ENCODE results near the gene PBX3. TPM values are rescaled to one million over a fixed set of nuclear protein-coding genes. Genes with fewer than 3 reads are reported as not detected.

The PBX3 gene
- polyA plus RNA-seq, 3 donors from 2014 or later, result 5.7 to 7.0 (median 6.2) TPM

DNA sequence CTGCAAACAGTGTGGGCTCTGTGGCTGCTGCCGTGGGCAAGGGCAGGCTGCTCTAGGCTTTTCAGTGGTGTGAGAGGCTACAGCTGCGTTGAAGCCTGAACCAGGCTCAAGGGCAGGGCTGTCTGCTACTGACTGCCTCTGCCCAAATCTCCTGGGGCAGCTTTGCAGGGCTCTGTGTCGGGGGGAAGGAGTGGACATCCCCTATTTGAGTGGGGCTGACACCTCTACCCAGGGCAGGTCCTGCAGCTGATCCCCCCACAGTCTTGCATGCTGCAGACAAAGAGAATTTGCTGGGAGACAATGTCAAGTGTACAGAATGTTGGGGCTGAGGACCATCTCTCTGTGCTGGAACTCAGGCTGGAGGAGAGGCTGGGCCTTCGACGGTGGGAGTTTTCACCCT, 240.2 kb downstream of the PBX3 start:
- Mint-ChIP-seq H3K4me3 (no peak overlapping the region), H3K27ac (no peak overlapping the region), H3K4me1 (no peaks in the 10 kb centered on the region), H3K36me3 (no peaks in the 10 kb centered on the region), H3K9me3 (no peaks in the 10 kb centered on the region), H3K27me3 (ENCODE audit: low read depth in 3 of 3) (peaks cover 0 to 7% (median 0%) of the 10 kb centered on the region in 3 donors)
- DNase-seq, result no peak

DNA sequence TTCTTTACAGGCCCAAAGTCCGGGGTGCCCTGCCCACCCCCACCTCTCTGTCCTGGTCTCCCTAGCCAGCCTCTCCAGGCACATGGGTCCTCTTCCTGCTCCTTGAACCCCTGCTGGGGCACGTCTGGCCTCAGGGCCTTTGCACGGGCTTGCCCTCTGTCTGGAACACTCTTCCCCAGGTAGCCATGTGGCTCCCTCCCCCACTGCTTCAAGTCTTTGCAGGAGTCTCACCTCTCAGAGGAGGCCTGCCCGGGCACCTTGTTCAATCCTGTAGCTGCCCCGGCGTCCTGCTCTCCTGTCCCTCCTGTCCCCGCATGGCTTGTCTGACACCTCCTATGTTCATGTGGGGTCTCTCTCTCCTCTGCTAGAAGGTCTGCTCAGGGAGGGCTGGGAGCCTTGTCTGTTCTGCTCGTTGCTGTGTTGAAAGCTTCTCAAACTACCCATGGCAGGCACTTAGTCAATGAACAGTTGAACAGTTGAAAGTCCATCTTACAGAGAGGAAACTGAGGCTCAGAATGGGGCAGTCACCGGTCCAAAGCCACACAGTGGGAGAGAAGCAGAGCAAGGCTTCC, 241.4 kb downstream of the PBX3 start:
- DNase-seq, result no peak
- H3K27ac Mint-ChIP-seq, result no peak overlapping the region
- H3K9me3 Mint-ChIP-seq, result no peaks in the 10 kb centered on the region

DNA sequence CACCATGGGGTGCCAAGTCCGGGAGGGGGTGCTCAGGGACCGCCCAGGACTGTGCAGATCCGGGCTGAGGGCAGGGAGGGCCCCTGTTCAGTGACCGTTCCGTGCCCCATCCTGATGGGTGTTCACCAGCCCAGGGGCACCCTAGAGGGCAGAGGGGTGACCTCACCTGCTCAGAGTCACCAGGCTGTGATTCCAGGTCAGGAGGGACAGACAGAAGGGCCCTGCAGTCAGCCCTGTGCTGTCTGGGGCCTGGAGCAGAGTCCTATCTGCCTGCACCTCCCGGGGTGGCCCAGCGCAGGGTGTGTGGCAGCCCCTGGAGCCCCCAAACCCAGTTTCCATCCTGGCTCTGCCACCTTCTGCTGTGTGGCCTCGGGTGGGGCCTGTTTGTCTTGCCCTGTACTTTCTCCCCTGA, 241.9 kb downstream of the PBX3 start:
- Mint-ChIP-seq H3K36me3 (no peaks in the 10 kb centered on the region), H3K4me3 (no peak overlapping the region), H3K27ac (no peak overlapping the region), H3K4me1 (no peaks in the 10 kb centered on the region), H3K27me3 (ENCODE audit: low read depth in 3 of 3) (peaks cover 0 to 8% (median 0%) of the 10 kb centered on the region in 3 donors), H3K9me3 (no peaks in the 10 kb centered on the region)
- no peak for DNase-seq

More for the DNA sequence above, 241.4 kb downstream of the PBX3 start:
- Mint-ChIP-seq H3K4me1 (no peaks in the 10 kb centered on the region), H3K36me3 (no peaks in the 10 kb centered on the region), H3K27me3 (ENCODE audit: low read depth in 3 of 3) (peaks cover 0 to 8% (median 0%) of the 10 kb centered on the region in 3 donors), H3K4me3 (no peak overlapping the region)

DNA sequence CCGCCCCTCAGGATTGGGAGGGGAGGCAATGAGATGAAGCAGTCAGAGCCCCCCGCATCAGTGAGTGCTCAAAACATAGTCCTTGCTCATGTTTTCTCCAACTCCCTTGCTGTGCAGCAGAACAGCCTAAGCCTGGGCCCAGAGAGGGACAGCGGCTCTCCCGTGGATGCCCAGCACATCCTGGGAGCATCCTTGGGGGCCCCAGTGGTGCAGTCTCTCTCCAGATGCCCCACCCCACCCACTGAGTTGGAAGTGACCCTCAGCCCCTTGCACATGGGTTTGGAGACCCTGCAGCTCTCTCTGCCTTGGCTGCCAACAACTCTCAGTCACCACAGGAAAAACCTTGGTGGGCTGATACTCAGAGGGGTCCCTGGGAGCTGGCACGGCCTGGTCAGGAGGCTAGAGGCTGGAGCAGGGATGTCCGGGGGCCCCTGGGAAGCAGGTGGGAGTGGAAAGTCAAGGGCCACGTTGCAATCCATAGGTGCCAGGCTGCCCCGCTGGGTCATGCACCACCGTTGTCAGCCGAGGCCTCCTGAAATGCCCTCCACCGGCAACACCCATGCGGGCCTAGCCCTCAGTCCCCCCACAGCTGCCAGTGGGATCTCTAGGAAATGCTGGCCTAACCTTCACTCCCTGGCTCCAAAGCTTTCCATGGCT, 242.5 kb downstream of the PBX3 start:
- Mint-ChIP-seq H3K9me3 (no peaks in the 10 kb centered on the region), H3K4me1 (no peaks in the 10 kb centered on the region), H3K27me3 (ENCODE audit: low read depth in 3 of 3) (peaks cover 0 to 8% (median 0%) of the 10 kb centered on the region in 3 donors), H3K27ac (no peak overlapping the region), H3K4me3 (no peak overlapping the region), H3K36me3 (no peaks in the 10 kb centered on the region)
- no peak for DNase-seq

DNA sequence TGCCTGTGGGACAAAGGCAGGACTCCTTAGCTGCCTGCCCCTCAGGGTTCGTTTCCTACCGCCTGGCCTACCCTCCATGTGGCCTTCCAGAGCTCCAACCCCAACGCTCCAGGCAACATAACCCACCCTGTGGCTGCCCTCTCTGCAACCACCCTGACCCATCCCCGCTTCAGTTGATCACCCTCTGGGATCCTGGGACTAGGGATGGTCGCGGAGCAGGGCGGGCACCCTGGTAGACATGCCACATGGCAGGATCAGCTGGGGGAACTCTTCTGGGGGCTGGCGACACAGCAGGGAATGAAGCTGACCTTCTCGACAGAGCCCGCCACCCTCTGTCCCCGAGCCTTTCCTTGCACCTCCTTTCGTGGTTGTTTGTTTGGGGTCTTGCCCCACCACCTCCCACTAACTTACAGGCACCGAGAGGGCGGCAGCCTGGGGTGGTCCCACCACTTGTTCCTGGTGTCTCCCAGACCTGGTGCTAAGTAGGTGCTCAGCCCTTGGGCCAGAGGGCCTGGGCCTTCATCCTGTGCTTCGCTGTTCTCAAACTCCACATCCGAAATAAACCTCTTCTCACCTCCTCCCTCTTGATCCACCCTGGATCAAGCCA, 243.1 kb downstream of the PBX3 start:
- H3K27ac Mint-ChIP-seq, result no peak overlapping the region
- peaks cover 0 to 4% (median 0%) of the 10 kb centered on the region in 3 donors for H3K27me3 Mint-ChIP-seq (ENCODE audit: low read depth in 3 of 3)
- no peak overlapping the region for H3K4me3 Mint-ChIP-seq
- no peaks in the 10 kb centered on the region for H3K4me1 Mint-ChIP-seq
- no peaks in the 10 kb centered on the region for H3K9me3 Mint-ChIP-seq
- no peak for DNase-seq
- H3K36me3 Mint-ChIP-seq, result no peaks in the 10 kb centered on the region

DNA sequence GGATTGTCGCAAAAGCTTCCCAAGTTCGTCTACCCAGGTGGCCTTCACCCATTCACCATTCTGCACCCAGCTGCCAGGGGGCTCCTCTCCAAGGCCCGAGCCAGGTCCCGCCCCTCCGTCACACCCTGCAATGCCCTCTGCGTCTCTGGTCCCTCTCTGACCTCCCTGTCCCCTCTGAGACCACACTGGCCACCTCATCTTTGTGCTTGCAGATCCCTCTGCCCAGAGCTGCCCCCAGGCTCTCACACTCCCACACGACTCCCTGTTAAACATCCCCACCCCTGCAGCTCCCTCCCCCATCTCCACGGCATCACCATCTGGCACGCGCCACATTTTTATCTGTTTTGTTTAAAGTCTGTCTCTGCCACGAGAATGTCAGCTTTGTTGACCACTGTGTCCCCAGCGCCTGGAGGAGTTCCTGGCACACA, 243.6 kb downstream of the PBX3 start:
- Mint-ChIP-seq H3K9me3 (no peaks in the 10 kb centered on the region), H3K4me1 (no peaks in the 10 kb centered on the region), H3K4me3 (no peak overlapping the region), H3K27ac (no peak overlapping the region), H3K27me3 (ENCODE audit: low read depth in 3 of 3) (peaks cover 0 to 4% (median 0%) of the 10 kb centered on the region in 3 donors), H3K36me3 (no peaks in the 10 kb centered on the region)
- no peak for DNase-seq

DNA sequence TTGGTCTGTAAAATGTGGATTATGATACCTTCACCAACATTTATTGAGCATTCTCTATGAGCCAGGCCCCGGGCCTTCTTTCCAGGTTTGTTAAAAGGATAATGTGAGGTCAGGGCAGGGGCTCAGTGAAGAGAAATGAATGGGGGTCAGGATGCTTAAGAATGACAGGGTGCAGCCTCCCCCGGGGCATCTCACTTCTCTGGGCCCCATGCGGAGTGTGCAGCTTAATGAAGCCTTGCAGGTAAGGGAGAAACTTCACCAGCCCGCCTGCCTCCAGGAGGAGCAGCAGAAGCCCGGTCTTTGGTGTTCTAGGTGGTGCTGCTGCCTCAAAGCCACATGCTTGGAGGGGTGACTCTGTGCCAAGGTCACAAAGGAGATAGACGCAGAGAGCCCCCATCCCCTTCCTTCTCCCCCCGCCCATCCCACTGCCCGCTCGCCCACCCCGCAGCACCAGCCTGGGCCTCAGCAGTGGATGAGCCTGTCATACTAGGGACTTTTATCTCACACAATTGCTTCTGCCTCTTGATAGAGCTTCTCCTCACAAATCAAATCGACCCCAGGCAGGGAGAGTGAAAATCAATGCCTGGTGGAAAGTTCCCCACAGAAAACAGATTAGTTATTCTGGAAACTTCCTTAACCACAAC, 244.8 kb downstream of the PBX3 start:
- Mint-ChIP-seq H3K27me3 (ENCODE audit: low read depth in 3 of 3) (peaks cover 0 to 4% (median 0%) of the 10 kb centered on the region in 3 donors), H3K4me1 (no peaks in the 10 kb centered on the region), H3K9me3 (no peaks in the 10 kb centered on the region), H3K27ac (no peak overlapping the region), H3K4me3 (no peak overlapping the region), H3K36me3 (no peaks in the 10 kb centered on the region)
- no peak for DNase-seq

DNA sequence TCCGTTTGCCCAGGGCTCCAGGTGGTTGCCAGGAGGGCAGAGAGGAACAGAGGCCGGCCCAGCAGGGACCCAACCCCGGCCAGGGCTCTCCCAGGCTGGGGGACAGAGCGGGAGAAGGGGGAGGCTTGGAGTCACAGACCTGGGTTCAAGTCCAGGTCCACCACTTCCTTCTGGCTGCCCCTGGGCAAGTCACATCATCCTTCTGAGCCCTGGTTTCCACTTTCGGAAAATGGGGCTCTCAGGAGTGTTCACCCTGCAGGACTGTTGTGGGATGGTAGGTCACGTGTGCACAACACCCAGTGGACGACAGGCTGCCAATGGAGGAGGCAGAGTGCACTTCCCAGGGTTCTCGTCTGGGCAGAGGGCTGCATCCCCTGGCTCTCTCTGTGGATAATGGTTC, 245.4 kb downstream of the PBX3 start:
- H3K27me3 Mint-ChIP-seq (ENCODE audit: low read depth in 3 of 3), result peaks cover 0 to 2% (median 0%) of the 10 kb centered on the region in 3 donors
- no peak for DNase-seq
- H3K4me3 Mint-ChIP-seq, result no peak overlapping the region
- H3K27ac Mint-ChIP-seq, result no peak overlapping the region
- H3K36me3 Mint-ChIP-seq, result no peaks in the 10 kb centered on the region
- no peaks in the 10 kb centered on the region for H3K9me3 Mint-ChIP-seq
- H3K4me1 Mint-ChIP-seq, result no peaks in the 10 kb centered on the region

DNA sequence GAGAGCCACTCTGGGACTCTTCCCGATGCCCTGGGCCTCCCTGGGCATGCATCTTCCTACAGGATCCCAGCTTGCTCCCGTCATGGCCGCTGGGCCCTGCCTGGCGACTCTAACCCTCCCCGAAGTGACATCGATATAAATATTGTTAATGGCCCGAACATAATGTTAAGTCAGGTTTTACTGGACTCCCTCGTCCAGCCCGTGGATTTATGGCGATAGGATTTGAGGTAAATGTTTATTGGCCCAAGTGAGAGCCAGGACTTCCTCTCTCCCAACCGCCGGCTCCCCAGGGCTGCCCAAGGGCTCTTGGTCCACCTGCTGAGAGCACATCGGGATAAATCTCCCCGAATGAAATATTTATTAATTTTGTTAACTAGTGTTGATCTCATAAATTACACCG, 246.3 kb downstream of the PBX3 start:
- Mint-ChIP-seq H3K27me3 (ENCODE audit: low read depth in 3 of 3) (peaks cover 0 to 2% (median 0%) of the 10 kb centered on the region in 3 donors), H3K4me3 (no peak overlapping the region), H3K9me3 (no peaks in the 10 kb centered on the region), H3K36me3 (no peaks in the 10 kb centered on the region), H3K4me1 (no peaks in the 10 kb centered on the region), H3K27ac (no peak overlapping the region)
- no peak for DNase-seq

DNA sequence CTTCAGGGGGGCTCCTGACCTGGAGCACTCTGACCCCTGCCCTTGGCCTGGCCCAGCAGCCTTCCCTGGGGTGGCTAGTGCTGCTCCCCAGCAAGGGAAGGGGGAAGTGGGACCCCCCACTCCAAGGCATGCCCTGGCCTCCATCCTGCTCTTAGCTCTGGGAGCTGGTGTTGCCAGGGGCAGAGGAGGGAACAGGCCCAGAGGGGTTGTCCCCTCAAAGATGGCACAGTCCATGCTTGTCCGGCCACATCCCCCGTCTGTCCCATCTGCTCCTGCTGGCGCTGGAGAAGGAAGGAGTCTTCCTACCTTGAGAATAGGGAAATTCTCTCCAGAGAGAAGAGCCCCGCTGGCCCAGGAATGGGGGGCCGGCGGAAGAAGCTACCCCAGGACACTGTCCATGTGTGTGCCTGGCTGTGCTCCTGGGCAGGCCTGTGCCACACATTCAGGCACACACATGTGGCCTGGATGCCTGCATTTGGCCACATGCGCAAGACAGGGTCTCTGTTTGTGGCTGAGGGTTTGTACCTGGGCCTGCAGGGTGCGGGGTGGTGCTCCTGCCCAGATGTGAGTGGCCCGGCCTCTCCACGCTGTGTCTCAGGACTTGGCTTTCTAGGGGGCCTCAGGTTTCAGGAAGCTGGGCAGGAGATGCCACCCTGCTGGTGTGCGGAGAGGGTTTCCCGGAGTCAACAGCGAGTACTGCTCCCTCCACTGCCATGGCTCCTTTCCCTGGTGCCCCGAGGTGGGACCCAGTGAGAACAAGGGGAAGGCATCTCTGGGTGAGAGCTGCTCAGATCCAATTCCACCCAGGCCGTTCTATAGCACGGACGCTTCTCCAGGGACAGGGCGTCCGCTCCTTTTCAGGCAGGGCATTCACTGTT, 247.1 kb downstream of the PBX3 start:
- no peak overlapping the region for H3K27ac Mint-ChIP-seq
- no peak overlapping the region for H3K4me3 Mint-ChIP-seq
- H3K36me3 Mint-ChIP-seq, result no peaks in the 10 kb centered on the region
- no peak for DNase-seq
- H3K27me3 Mint-ChIP-seq (ENCODE audit: low read depth in 3 of 3), result peaks cover 0 to 2% (median 0%) of the 10 kb centered on the region in 3 donors
- H3K9me3 Mint-ChIP-seq, result no peaks in the 10 kb centered on the region
- H3K4me1 Mint-ChIP-seq, result no peaks in the 10 kb centered on the region

DNA sequence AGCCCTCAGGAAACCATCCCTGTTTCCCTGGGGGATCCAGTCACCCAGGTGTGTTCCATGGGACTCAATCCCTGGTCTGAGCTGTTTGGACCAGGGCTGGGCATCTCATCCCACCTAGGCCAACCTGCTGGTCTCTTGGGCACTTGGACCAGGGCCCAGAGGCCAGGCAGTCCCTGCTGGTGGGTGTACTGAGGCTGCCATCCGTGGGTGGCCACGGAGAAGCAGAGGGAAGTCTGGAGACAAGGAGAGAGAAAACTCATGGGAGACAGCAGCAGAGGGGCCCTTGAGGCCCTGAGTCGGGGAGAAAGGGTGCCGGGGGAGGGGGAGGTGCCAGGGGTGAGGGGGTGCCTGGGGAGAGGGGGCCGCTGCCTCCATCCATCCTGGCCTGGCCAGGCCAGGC, 247.8 kb downstream of the PBX3 start:
- no peak overlapping the region for H3K4me3 Mint-ChIP-seq
- no peaks in the 10 kb centered on the region for H3K4me1 Mint-ChIP-seq
- H3K27me3 Mint-ChIP-seq (ENCODE audit: low read depth in 3 of 3), result peaks cover 0 to 2% (median 0%) of the 10 kb centered on the region in 3 donors
- no peak overlapping the region for H3K27ac Mint-ChIP-seq
- no peaks in the 10 kb centered on the region for H3K9me3 Mint-ChIP-seq
- H3K36me3 Mint-ChIP-seq, result no peaks in the 10 kb centered on the region
- DNase-seq, result no peak

DNA sequence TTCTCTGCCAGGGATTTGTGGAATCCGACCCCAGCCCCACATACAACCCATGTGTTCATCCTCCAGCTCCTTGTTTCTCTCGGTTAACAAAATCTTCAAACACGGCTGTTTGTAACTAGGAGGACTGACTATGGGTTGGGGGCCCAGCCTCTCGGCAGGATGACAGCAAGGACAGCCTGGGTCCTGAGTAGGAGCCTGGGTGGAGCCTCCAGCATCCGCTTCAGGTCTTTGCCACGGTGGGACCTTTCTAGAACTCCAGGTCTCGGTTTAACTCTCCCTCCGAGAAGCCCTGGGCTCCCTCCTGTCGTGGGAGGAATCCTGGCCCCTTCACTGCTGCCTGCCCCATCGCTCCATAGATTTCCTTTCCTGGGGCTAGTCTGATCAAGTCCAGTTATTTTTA, 248.5 kb downstream of the PBX3 start:
- Mint-ChIP-seq H3K4me1 (no peaks in the 10 kb centered on the region), H3K36me3 (no peaks in the 10 kb centered on the region), H3K27ac (no peak overlapping the region), H3K4me3 (no peak overlapping the region), H3K9me3 (no peaks in the 10 kb centered on the region), H3K27me3 (ENCODE audit: low read depth in 3 of 3) (peaks cover 0 to 2% (median 2%) of the 10 kb centered on the region in 3 donors)
- no peak for DNase-seq

DNA sequence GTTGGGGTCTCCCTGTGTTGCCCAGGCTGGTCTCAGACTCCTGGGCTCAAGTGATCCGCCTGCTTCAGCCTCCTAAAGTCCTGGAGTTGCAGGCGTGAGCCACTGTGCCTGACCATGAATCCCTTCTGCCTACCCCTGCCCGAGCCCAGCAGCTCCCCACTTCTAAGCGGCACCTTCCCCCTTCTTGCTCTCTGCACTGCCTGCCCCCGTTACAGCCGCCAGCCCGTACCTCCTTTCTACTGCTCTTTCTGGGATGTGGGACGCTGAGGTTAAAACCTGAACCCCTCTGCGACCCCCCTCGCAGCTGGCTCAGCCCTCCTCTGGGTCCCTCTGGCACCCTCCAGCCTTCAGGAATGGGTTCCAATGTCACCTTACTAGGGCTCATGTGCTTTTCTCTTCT, 249.6 kb downstream of the PBX3 start:
- no peaks in the 10 kb centered on the region for H3K9me3 Mint-ChIP-seq
- H3K27ac Mint-ChIP-seq, result no peak overlapping the region
- no peaks in the 10 kb centered on the region for H3K4me1 Mint-ChIP-seq
- no peaks in the 10 kb centered on the region for H3K36me3 Mint-ChIP-seq
- DNase-seq, result no peak
- H3K27me3 Mint-ChIP-seq (ENCODE audit: low read depth in 3 of 3), result peaks cover 0 to 2% (median 2%) of the 10 kb centered on the region in 3 donors
- H3K4me3 Mint-ChIP-seq, result no peak overlapping the region
